ENCODE measurements around the gene NARF.

Gene NARF

GRCh38 chr17:82479602-82480001 is 21.1 kb downstream of the NARF start:
- DNase-seq: no peak

GRCh38 chr17:82480318-82480717 is 21.8 kb downstream of the NARF start:
- DNase-seq: no peak

DNA sequence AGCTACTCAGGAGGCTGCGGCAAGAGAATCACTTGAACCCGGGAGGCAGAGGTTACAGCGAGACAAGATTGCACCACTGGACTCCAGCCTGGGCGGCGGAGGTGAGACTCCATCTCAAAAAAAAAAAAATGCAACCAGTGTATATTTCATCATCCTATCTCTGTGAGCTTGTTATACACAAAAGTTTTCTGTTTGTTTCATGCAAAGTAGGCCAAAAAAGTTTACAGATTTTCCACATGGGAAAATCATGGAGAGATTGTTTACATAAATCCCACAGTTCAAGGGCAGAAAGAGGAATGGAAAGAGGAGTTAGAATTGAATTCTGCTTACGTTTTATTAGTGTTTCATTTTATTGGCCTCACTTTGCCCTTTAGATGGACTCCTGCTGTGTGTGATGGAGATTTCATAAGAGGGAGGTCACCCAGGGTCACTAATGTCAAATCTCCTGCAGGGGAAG is 24.7 kb downstream of the NARF start:
- DNase-seq: no peak

GRCh38 chr17:82483836-82484235 is 25.3 kb downstream of the NARF start:
- no peak for DNase-seq

DNA sequence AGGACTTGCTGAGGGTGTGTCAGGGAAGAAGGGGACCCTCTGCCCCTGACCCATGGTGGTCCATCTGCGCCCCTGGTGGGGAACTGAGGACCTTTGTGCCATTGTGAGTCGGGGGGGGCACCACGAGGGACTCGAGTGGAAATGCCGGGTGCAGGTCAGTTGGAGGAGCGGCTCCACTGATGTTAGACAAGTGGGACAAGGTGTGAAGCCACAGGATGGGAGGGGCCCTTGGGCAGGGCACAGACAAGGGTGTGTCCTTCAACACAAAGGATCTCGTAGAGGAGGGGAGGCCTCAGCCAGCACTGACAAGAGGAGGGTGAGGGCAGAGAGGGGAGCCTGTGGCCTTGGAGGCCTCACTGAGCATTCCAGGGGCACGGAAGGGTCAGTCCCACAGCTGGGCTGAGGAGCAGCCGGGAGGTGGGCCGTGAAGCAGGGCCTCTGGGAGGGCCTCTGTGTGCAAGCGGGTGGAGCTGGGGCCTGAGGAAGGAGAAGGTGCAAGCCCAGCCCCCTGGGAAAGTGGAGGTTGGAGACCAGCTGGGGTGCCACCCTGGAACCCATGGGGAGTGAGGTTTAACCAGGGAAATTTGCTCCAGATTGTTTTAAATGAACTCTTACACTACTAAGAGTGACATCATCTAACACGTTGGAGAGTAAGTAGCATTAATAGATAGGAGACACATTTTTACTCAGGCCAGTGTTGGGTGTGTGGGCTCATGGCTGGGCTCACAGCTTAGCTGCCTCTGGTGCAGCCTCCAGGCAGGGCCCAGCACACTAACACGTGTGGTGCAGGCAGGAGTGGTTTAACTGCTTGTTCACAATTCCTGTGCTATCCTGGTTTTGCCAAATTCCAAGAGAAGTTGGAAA is 27.9 kb downstream of the NARF start:
- no peak for DNase-seq

GRCh38 chr17:82487910-82488309 is 29.4 kb downstream of the NARF start:
- DNase-seq: no peak

DNA sequence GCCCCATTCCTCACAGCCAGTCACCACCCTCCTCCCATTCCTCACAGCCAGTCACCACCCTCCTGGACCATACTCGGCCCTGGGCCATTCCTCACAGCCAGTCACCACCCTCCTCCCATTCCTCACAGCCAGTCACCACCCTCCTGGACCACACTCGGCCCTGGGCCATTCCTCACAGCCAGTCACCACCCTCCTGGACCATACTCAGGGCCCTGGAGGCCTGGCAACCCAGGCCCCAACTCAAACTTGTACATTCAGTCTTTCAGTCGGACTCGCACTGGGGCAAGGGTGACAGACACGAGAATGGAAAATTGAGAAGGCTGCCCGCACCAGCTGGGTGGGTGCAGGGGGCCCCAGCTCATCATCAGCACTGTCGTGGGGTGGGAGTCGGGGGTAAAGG is 30.6 kb downstream of the NARF start:
- no peak for DNase-seq

GRCh38 chr17:82489851-82490511 is 31.4 kb downstream of the NARF start:
- DNase-seq: no peak

DNA sequence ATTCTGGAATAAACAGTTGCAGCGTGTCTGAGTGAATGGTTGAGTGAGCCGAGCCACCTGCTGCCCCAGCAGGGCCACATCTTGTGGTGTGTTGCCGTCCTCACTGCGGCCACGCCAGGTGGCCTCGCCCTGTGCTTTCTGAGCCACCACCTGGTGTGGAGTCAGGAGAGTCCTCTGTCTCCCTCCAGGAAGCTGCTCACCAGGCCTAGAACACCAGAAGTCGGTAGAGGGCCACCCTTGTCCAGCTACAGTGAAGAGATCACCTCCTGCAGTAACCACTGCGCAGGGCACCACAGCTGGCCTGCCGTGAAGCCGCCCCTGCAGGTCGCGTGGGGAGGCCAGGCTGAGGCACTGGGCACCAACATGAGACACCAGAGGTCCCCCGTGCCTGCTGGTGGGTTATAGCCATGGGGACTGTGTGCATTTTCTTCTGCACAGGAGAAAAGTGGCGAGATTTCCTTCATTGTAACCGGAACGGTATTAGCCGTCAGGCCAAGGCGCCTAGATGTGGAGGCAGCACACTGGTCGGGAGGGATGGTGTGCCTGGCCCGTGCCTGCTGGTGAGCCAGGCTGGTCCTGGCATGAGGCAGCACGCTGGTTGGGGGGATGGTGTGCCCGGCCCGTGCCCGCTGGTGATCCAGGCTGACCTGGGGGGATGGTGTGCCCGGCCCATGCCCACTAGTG is 32.1 kb downstream of the NARF start:
- DNase-seq: no peak

GRCh38 chr17:82491196-82491530 is 32.6 kb downstream of the NARF start:
- DNase-seq: no peak

- no peak for DNase-seq
Measured at GRCh38 chr17:82491533-82491932, 33.0 kb downstream of the NARF start.

DNA sequence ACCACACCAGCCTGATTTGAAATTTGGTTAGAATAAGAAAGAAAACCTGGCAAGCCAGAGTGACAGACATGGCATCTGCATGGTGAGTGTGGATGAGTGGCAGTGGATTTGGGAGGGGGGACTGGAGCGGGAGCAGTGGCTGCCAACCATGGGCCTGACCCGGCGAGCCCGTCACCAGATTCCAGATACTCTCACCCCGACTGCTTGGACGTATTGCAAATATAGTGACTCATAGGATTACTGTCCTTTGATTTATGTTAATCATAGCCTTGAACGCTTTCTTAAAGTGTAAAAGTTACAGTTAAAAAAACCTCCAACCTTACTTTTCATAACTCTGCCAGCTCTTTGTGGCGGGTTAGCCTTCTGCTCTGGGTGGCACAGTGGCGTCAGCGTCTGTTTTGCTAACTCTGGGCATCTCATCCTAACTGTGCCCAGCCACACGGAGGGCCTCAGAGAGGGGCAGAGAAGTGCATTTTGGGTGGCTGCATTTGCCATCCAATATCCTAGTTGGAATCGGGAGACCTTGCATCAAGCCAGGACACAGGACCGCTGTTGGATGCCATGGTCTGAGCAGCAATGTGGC is 34.2 kb downstream of the NARF start:
- no peak for DNase-seq

DNA sequence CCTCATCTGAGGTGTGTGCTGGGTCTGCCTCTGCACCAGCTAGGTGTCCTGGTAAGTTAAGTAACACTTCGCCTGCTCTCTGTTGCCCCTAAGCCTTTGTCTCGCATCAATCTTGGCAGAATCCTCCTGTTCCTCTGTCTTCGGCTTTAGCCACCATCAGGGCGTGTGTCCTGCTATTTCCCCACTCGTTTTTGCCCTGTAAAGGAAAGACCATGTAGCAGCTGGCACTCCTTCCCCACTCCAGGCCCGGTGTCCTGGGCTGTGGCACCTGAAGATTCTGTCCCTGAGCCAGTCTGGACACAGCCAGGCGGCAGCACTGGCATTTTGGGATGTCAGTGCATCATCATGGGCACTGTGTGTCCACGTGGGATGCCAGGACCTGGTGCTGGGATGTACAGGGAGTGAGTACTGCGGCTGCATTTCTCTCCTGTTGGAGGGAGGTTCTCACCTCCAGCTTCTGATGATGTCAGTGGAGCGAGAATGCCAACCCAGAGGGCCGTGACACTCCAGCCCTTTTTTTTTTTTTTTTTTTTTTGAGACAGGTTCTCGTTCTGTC is 34.8 kb downstream of the NARF start:
- DNase-seq: no peak

GRCh38 chr17:82494236-82495055 is 35.9 kb downstream of the NARF start:
- DNase-seq: peak; percentile 94 to 96

DNA sequence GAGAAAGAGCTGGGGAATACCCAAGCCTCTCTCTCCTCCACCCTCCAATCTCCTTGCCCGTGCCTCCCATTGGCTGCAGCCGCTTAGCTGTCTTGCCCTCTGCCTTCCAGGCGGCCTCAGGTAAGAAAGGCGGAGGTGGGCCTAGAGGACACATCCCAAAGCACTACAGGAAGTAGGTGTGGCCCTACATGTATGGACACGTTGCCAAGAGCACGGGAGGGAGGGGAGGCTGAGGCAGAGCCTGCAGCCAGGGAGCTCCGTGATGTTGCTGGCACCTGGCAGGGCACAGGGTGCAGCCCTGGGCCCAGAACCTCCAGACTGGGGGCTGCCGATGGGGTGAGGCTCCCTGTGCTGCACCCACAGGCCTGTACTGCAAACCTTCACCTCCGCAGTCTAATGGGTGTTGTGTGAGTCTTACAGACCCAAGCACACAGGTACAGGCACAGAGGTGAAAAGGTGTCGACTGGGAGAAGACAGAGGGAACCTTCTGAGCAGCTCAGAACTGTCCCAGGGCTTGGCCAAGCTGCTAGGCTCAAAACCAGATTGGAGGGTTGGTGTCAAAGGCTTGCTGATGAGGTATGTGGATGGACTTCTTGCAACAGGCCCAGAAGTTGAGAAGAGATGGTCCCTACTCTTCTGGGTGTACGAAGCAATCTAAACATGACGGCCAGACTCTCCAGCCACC is 37.4 kb downstream of the NARF start:
- DNase-seq: no peak

DNA sequence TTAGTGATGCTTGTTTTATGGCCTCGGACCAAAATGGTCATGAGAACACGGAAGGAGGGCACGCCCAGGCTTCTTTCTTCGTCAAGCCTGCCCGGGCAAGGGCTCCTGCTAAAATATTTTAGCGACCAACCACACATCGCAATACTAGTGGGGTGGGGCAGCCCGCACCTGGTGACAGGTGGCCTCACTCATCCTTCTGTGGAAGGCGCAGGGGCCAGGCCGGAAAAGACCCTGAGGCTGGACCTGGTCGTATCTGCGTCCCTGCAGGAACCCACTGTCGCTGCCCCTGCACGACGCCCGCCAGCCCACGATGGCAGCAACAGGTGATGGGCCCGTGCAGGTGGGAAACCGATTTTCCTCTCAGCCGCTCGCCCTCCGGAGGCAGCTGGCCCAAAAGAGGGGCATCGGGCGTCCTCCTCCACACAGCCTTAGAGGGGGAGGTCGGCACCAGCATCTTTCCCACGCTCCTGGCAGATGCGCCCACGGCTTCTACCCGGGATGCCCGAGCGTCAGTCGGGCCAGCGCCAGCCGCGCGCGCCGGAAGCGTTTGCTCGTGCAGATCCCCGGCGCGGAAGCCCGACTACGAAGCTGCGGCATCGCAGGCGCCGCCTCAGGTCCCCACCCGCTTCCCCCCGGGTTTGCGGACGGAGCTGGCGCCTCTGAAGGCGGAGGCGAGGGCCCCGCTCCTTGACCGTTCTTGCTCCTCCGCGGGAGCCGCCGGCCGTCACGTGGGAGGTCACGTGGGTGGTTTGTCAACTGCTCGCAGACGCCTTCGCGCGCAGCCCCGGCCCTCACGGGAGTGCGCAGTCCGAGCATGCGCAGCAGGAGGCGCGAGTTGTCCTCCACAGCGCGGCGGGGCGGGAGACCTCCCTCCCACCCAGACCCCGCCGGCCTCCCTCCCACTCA is 38.2 kb downstream of the NARF start:
- peak; percentile 94 to 95 for DNase-seq

- peak; percentile 59 to 64 for DNase-seq
Measured at GRCh38 chr17:82497483-82498405, 39.2 kb downstream of the NARF start.

GRCh38 chr17:82502207-82502606 is 43.7 kb downstream of the NARF start:
- no peak for DNase-seq

DNA sequence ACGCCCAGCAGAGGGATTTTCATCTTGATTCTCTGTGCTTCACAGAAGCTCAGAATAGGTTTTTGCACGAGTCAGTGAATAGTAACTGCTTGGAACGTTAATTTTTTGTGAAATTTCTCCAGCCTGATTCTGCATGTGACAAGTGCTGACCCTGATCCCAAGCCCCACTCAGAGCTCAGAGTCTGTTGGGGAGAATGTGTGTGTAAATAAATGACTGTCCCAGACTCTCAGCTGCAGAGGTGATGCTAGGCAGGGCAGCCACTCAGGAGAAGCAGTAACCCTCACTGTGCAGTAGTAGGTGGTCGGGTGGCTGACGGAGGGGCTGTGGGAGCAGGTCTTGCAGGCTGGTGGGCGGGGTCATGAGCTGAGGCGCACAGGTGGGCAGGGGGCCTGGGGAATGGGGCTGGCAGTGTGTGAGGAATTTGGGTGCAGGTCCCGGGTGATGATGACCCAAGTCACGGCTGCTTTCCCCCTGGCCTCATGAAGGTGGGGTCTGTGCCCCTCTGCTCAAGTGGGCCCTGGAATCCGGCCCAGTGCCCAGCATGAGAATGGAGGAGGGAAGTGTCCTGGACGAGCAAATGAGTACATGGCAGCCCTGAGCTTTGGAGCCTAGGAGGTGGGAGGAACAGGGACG is 44.7 kb downstream of the NARF start:
- DNase-seq: no peak

Measured in activated T-cell treated with anti-CD3 and anti-CD28 coated beads, Interleukin-2, amount 50 U/mL, for 48 hours (primary cell).